ENCODE measurements around the gene SLX4IP.
A peak's percentile ranks its signal among the peaks of the same experiment; 100 is the strongest.

SLX4IP gene

DNA sequence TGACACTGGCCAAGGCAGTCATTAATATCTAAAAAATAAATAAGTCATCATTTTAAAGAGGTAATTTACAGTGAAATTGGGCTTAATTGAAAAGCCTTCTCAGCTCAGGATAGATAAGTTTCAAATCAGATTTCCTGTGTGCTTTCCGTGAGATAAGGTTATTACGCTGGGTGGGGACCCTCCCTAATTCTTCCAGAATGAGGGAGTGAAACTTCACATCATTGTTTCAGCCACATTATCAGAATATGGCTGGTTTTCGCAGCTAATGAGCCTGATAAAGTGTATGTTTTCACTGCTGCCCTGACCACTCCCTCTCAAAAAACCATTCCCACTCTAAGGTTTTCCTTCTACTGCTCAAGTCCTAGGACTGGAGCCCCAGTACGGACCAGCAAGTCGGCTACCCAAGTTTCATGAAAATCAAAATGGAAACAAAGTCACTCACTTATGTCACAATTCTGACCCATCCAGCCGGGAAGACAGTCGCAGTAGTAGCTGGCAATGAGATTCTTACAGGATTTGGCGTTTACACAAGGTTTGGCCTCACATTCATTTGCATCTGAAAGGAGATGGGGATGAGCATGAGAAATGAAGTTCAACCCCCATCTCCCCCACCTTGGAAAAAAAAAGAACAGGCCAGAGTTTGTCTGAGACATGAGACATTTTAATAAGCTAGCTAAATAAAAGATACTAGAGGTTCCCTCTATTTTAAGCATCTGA is 214.1 kb downstream of the SLX4IP start:
- peaks cover 84 to 92% of the 10 kb centered on the region in 2 donors for H3K36me3 ChIP-seq (ENCODE audit: control insufficient read depth in 2 of 2, insufficient read depth in 2 of 2, low read length in 2 of 2)
- H3K4me1 ChIP-seq (ENCODE audit: control insufficient read depth in 2 of 2, insufficient read depth in 2 of 2, low read length in 2 of 2): peaks cover 2 to 3% of the 10 kb centered on the region in 2 donors
- no peak overlapping the region for H3K27ac ChIP-seq (ENCODE audit: low read depth in 2 of 2, low read length in 2 of 2)
- no peak overlapping the region for H3K9ac ChIP-seq (ENCODE audit: low read depth in 1 of 2, low read length in 2 of 2)
- no peaks in the 10 kb centered on the region for H3K9me3 ChIP-seq (ENCODE audit: control insufficient read depth in 2 of 2, low read length in 2 of 2)
- H3K4me3 ChIP-seq (ENCODE audit: low read length in 2 of 2): no peak overlapping the region
- no peaks in the 10 kb centered on the region for H3K27me3 ChIP-seq (ENCODE audit: control insufficient read depth in 2 of 2, insufficient read depth in 2 of 2, low read length in 2 of 2)

DNA sequence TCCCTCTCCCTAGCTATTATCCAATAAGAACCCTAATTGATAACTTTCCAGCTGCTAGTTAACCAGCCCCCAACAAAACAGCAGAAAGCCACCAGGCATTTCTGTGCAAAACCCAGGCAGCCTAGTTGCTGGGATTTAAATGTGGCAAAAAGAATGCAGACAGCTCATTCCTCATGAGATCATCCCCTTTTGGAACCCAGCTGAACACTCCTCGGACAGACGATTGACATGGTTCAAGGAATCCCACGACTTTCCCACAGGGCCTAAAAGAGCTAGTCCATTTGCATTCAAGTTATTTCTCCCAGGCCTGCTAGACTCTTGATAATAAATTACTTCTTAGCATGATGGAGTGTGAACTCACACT is 214.7 kb downstream of the SLX4IP start:
- Histone ChIP-seq H3K9ac (ENCODE audit: low read depth in 1 of 2, low read length in 2 of 2) (no peak overlapping the region), H3K27ac (ENCODE audit: low read depth in 2 of 2, low read length in 2 of 2) (no peak overlapping the region), H3K27me3 (ENCODE audit: control insufficient read depth in 2 of 2, insufficient read depth in 2 of 2, low read length in 2 of 2) (no peaks in the 10 kb centered on the region), H3K9me3 (ENCODE audit: control insufficient read depth in 2 of 2, low read length in 2 of 2) (no peaks in the 10 kb centered on the region), H3K4me3 (ENCODE audit: low read length in 2 of 2) (no peak overlapping the region), H3K36me3 (ENCODE audit: control insufficient read depth in 2 of 2, insufficient read depth in 2 of 2, low read length in 2 of 2) (peaks cover 83 to 86% of the 10 kb centered on the region in 2 donors), H3K4me1 (ENCODE audit: control insufficient read depth in 2 of 2, insufficient read depth in 2 of 2, low read length in 2 of 2) (peaks cover 3 to 7% of the 10 kb centered on the region in 2 donors)

DNA sequence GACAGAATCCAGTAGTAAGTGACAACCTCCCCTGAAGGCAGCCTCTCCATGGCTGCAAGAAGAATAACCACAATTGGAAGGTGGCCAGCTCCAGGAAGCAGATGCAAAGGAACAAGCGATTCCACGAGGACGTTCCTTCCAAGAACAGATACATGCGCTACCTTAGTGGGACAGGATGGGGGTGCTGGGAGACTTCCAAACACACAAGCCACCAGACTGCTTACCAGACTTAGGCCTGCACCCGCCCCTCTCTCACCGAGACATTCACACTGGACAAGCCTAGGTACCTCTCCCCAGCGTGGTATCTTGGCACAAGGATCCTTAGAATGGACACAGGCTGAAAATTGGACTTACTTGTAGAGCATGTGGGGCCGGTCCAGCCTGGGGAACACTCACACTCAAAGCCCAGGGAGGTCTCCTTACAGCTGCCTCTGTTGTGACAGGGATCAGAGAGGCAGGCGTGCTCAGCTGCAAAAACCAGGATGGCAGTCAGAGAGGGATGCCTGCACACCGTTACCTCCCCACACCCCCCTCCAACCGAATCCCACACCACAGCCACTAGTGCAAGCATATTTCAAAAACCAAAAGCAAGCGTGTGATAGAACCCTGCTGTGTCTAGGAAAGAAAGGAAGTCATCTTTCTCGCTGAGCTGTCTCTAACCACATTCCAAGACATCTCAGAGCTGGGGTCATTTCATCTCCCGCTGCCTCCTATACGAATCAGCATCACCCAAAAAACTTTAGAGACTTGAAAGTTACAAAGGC is 216.3 kb downstream of the SLX4IP start:
- Histone ChIP-seq H3K27me3 (ENCODE audit: control insufficient read depth in 2 of 2, insufficient read depth in 2 of 2, low read length in 2 of 2) (no peaks in the 10 kb centered on the region), H3K9ac (ENCODE audit: low read depth in 1 of 2, low read length in 2 of 2) (no peak overlapping the region), H3K9me3 (ENCODE audit: control insufficient read depth in 2 of 2, low read length in 2 of 2) (no peaks in the 10 kb centered on the region), H3K4me3 (ENCODE audit: low read length in 2 of 2) (no peak overlapping the region), H3K27ac (ENCODE audit: low read depth in 2 of 2, low read length in 2 of 2) (peak overlapping the region in 1 of 2 donors; percentile 32), H3K4me1 (ENCODE audit: control insufficient read depth in 2 of 2, insufficient read depth in 2 of 2, low read length in 2 of 2) (peaks cover 14 to 15% of the 10 kb centered on the region in 2 donors), H3K36me3 (ENCODE audit: control insufficient read depth in 2 of 2, insufficient read depth in 2 of 2, low read length in 2 of 2) (peaks cover 75 to 78% of the 10 kb centered on the region in 2 donors)

DNA sequence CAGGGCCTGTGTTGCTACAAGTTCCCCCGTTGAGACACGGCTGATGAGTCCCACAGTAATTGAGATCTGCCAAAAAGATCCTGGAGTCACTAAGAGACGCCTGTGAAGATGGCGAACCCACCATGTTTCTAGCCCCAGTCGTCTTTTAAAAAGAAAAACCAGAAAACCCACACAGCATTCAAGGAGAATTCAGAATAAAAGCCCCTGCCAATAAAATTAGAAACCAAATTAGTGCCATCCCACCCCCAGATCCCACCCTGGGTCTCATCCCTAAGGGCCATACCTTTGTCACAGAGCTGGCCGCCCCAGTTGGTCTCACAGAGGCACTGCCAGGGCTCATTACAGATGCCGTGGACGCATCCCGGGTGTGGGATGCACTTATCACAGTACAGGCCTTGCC is 217.1 kb downstream of the SLX4IP start:
- Histone ChIP-seq H3K36me3 (ENCODE audit: control insufficient read depth in 2 of 2, insufficient read depth in 2 of 2, low read length in 2 of 2) (peaks cover 71 to 74% of the 10 kb centered on the region in 2 donors), H3K9me3 (ENCODE audit: control insufficient read depth in 2 of 2, low read length in 2 of 2) (no peaks in the 10 kb centered on the region), H3K27me3 (ENCODE audit: control insufficient read depth in 2 of 2, insufficient read depth in 2 of 2, low read length in 2 of 2) (no peaks in the 10 kb centered on the region), H3K27ac (ENCODE audit: low read depth in 2 of 2, low read length in 2 of 2) (no peak overlapping the region), H3K4me3 (ENCODE audit: low read length in 2 of 2) (no peak overlapping the region), H3K4me1 (ENCODE audit: control insufficient read depth in 2 of 2, insufficient read depth in 2 of 2, low read length in 2 of 2) (peaks cover 17 to 18% of the 10 kb centered on the region in 2 donors), H3K9ac (ENCODE audit: low read depth in 1 of 2, low read length in 2 of 2) (no peak overlapping the region)

DNA sequence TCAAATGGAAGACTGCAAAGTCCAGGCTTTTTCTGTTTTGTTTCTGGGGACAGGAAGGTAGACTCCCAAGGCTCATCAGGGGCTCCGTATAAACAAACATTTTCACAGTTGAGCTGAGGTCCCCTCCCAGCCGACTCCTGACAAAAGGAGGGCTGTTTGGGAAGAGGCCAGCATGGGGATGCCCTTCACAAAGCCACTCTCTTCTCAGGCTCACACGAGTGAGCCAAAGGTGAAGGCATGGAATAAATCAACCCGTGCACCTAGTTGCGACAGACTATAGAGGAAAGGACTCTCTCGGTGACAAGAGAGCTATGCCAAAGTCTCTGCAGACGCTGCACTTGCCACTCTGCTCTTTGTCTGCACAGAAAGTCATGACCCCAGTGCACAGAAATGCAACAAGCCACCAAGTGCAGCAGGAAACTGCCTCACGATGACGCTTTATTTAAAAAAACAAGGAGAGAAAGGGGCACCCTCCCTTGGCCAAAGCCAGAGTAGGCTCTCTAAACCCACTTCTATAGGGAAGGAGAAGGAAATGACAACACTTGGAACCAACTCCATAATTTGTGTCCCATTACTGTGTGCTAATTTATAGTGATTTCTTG is 217.7 kb downstream of the SLX4IP start:
- Histone ChIP-seq H3K4me3 (ENCODE audit: low read length in 2 of 2) (peak overlapping the region in 1 of 2 donors; percentile 20), H3K9me3 (ENCODE audit: control insufficient read depth in 2 of 2, low read length in 2 of 2) (no peaks in the 10 kb centered on the region), H3K27ac (ENCODE audit: low read depth in 2 of 2, low read length in 2 of 2) (peak overlapping the region; percentile 38 to 47), H3K4me1 (ENCODE audit: control insufficient read depth in 2 of 2, insufficient read depth in 2 of 2, low read length in 2 of 2) (peaks cover 17 to 18% of the 10 kb centered on the region in 2 donors), H3K36me3 (ENCODE audit: control insufficient read depth in 2 of 2, insufficient read depth in 2 of 2, low read length in 2 of 2) (peaks cover 69% of the 10 kb centered on the region in 2 donors), H3K27me3 (ENCODE audit: control insufficient read depth in 2 of 2, insufficient read depth in 2 of 2, low read length in 2 of 2) (no peaks in the 10 kb centered on the region), H3K9ac (ENCODE audit: low read depth in 1 of 2, low read length in 2 of 2) (no peak overlapping the region)

DNA sequence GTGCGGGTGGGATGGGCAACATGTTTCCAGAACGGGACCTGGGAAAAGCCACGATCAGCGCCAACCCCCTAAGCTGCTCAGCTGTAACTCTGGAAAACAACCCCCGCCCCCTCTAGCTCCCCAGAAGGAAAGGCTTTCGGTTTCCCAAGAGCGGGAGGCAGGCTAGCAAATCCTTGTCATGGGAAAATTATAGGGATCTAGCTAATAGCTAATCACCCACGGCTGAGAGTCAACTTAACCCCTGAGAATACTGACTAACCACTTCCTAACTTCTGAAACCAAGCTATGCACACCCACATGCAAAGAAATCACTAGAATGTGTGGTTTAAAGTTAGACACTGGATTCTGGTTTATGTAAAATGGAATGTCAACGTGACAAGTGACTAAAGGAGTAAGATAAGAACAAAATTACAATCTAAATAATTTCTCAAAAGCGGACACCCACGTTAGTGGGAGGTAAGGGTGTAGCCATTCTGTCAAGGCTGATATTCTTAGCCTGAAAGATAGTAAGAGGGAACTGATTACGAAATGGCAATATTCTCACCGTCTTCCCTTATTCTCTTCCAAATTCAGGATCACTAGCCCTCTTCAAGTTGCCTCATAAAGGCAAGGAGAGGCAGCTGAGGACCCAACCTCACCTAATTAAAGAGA is 218.6 kb downstream of the SLX4IP start:
- H3K4me3 ChIP-seq (ENCODE audit: low read length in 2 of 2): no peak overlapping the region
- peak overlapping the region in 1 of 2 donors; percentile 47 for H3K27ac ChIP-seq (ENCODE audit: low read depth in 2 of 2, low read length in 2 of 2)
- H3K36me3 ChIP-seq (ENCODE audit: control insufficient read depth in 2 of 2, insufficient read depth in 2 of 2, low read length in 2 of 2): peaks cover 67 to 69% of the 10 kb centered on the region in 2 donors
- H3K4me1 ChIP-seq (ENCODE audit: control insufficient read depth in 2 of 2, insufficient read depth in 2 of 2, low read length in 2 of 2): peaks cover 17 to 18% of the 10 kb centered on the region in 2 donors
- no peaks in the 10 kb centered on the region for H3K27me3 ChIP-seq (ENCODE audit: control insufficient read depth in 2 of 2, insufficient read depth in 2 of 2, low read length in 2 of 2)
- no peak overlapping the region for H3K9ac ChIP-seq (ENCODE audit: low read depth in 1 of 2, low read length in 2 of 2)
- no peaks in the 10 kb centered on the region for H3K9me3 ChIP-seq (ENCODE audit: control insufficient read depth in 2 of 2, low read length in 2 of 2)

DNA sequence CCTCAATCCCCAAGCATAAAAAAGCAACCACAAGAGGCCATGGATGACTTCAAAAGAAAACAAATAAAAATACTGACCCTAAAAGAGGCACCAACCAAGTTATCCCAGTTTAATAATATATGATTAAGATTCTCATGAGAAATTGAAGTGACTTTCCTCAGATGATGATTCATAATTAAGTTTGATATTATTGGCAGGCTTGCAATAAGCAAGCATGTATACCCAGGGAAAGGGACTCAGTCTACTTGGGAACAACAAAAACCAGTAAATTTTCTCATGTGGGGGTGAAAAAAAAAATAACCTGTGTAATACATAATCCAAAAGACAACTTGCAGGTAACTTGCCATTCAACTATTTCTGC is 219.1 kb downstream of the SLX4IP start:
- peak overlapping the region; percentile 39 to 47 for H3K27ac ChIP-seq (ENCODE audit: low read depth in 2 of 2, low read length in 2 of 2)
- H3K9ac ChIP-seq (ENCODE audit: low read depth in 1 of 2, low read length in 2 of 2): no peak overlapping the region
- H3K36me3 ChIP-seq (ENCODE audit: control insufficient read depth in 2 of 2, insufficient read depth in 2 of 2, low read length in 2 of 2): peaks cover 67% of the 10 kb centered on the region in 2 donors
- H3K4me1 ChIP-seq (ENCODE audit: control insufficient read depth in 2 of 2, insufficient read depth in 2 of 2, low read length in 2 of 2): peaks cover 17 to 18% of the 10 kb centered on the region in 2 donors
- H3K27me3 ChIP-seq (ENCODE audit: control insufficient read depth in 2 of 2, insufficient read depth in 2 of 2, low read length in 2 of 2): no peaks in the 10 kb centered on the region
- no peak overlapping the region for H3K4me3 ChIP-seq (ENCODE audit: low read length in 2 of 2)
- no peaks in the 10 kb centered on the region for H3K9me3 ChIP-seq (ENCODE audit: control insufficient read depth in 2 of 2, low read length in 2 of 2)

DNA sequence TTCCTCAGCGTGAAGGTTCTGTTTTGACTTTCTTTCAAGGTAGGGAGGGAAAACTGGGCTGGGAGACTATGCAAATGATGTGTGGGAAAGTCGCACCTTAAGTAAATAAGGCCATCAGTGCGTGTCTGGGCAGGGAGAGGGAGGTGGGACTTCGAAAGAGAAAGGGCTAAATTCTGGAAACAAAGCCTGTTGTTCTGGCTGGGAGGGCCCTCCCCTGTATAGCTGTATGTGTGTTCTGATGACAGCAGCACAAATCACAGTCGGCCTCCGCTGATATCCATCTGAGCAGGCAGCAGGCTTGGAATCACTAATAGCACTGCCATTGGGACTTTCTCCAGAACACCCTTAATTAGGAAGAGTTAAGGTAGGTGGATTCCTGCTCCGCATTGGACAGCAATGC is 219.5 kb downstream of the SLX4IP start:
- peaks cover 63 to 65% of the 10 kb centered on the region in 2 donors for H3K36me3 ChIP-seq (ENCODE audit: control insufficient read depth in 2 of 2, insufficient read depth in 2 of 2, low read length in 2 of 2)
- H3K4me3 ChIP-seq (ENCODE audit: low read length in 2 of 2): no peak overlapping the region
- no peaks in the 10 kb centered on the region for H3K27me3 ChIP-seq (ENCODE audit: control insufficient read depth in 2 of 2, insufficient read depth in 2 of 2, low read length in 2 of 2)
- H3K9ac ChIP-seq (ENCODE audit: low read depth in 1 of 2, low read length in 2 of 2): no peak overlapping the region
- H3K27ac ChIP-seq (ENCODE audit: low read depth in 2 of 2, low read length in 2 of 2): peak overlapping the region; percentile 39 to 52
- H3K4me1 ChIP-seq (ENCODE audit: control insufficient read depth in 2 of 2, insufficient read depth in 2 of 2, low read length in 2 of 2): peaks cover 17 to 18% of the 10 kb centered on the region in 2 donors
- no peaks in the 10 kb centered on the region for H3K9me3 ChIP-seq (ENCODE audit: control insufficient read depth in 2 of 2, low read length in 2 of 2)

DNA sequence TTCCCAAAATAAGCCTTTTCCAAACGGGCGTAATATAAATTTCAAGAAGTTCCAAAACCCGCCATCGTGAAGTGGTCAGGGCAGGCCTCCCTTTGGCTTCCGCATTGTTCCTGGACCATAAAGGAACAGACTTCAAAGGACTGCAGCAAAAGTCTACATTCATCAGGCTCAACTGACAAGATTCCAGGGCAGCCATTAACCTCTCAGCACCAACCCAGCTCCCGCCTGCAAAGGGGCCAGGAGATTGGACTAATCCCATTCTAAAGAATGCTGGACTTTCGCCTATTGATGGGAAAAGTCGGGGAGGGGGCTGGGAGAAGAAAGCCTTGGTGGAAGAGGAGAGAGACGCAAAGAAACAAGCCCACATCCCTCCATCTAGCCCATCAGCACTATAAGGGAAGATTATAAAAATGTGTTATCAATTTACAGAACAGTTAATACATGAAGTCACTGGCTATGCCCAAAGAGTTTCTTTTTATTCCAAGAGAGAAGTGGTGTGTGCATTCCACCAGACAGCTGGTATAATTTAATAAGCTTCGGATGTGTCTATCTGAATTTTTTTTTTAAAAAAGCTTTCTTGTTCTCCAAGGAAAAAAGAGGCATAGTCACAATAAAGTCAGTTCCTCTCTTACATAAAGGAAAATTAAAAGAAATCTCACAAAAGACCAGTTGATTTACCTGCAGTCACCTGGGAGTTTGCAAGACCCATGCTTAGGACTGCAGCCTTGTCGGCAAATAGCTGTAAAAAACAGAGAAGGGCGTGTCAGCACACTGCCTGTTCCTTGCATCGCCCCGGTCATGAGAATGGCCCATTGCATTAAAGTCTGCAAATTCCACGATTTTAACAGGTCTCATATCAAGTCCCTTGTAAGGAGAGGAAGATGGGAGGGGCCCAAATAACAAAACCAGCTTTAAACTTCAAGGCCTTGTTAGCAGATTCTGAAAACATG is 220.9 kb downstream of the SLX4IP start:
- no peaks in the 10 kb centered on the region for H3K9me3 ChIP-seq (ENCODE audit: control insufficient read depth in 2 of 2, low read length in 2 of 2)
- no peak overlapping the region for H3K27ac ChIP-seq (ENCODE audit: low read depth in 2 of 2, low read length in 2 of 2)
- H3K36me3 ChIP-seq (ENCODE audit: control insufficient read depth in 2 of 2, insufficient read depth in 2 of 2, low read length in 2 of 2): peaks cover 64 to 65% of the 10 kb centered on the region in 2 donors
- no peaks in the 10 kb centered on the region for H3K27me3 ChIP-seq (ENCODE audit: control insufficient read depth in 2 of 2, insufficient read depth in 2 of 2, low read length in 2 of 2)
- H3K4me3 ChIP-seq (ENCODE audit: low read length in 2 of 2): no peak overlapping the region
- peaks cover 18 to 22% of the 10 kb centered on the region in 2 donors for H3K4me1 ChIP-seq (ENCODE audit: control insufficient read depth in 2 of 2, insufficient read depth in 2 of 2, low read length in 2 of 2)
- H3K9ac ChIP-seq (ENCODE audit: low read depth in 1 of 2, low read length in 2 of 2): no peak overlapping the region
